AG04449 (cell line): ENCODE results near the gene PTPN14.

Experiments
- CTCF ChIA-PET: fragments of 350-600 bp; formaldehyde crosslinking; extraction: SDS; loops from one replicate; lab custom pipeline; 2021; ENCODE audit warnings: antibody characterized with exemption; lab: Yijun Ruan, JAX
- POLR2A ChIA-PET: fragments of 400-600, 350-600 bp; formaldehyde crosslinking; extraction: SDS; loops from one replicate; lab custom pipeline; 2020; ENCODE audit warnings: antibody characterized with exemption, inconsistent platforms; lab: Yijun Ruan, JAX
- DNase-seq: peaks from one replicate; pipeline ENCODE4 v3.0.0-alpha.2; 2010; ENCODE audit warnings: low read depth, low spot score
- H3K4me3 ChIP-seq: 2 replicates; pipeline ENCODE4 v1.5.1; 2011; ENCODE audit warnings: low read depth, mild to moderate bottlenecking, control low read depth, low read length
- TF ChIP-seq, protein P1 (sequence below): IDR thresholded peaks from one replicate; pipeline ENCODE4 v1.5.1; 2011; ENCODE audit warnings: mild to moderate bottlenecking, moderate library complexity, low read length, control low read depth, inconsistent platforms; ENCODE audit not compliant: insufficient read depth; ENCODE audit errors: missing control alignments

The PTPN14 gene

DNA sequence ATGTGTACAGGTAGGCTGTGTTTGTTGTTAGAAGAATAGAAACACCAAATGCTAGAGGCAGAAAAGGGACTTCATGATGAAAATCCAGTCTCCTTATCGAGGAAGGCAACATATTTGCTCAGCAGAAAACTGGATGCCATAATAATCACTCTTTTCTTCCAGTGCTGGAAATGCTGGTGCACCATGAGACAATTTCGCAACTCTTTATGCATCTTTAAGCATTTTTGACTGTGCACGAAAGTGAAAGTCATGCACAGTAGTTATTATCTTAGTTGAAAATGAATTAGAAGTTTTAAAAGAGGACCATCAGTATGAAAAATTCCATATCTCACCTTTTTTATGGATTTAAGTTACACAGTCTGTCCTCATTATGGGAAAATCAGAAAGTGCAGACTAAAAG is 241.4 kb downstream of the PTPN14 start:
- H3K4me3 ChIP-seq = no peak overlapping the region
- POLR2A ChIA-PET = no interaction called here
- CTCF ChIA-PET = interaction anchor here (1.0 to 11.5 kb wide), 2 partner anchors 20 to 49 kb away, joined by 3 to 105 read pairs; no protein-coding TSS in a partner anchor
- no peak for DNase-seq
- TF ChIP-seq, protein P1, sequence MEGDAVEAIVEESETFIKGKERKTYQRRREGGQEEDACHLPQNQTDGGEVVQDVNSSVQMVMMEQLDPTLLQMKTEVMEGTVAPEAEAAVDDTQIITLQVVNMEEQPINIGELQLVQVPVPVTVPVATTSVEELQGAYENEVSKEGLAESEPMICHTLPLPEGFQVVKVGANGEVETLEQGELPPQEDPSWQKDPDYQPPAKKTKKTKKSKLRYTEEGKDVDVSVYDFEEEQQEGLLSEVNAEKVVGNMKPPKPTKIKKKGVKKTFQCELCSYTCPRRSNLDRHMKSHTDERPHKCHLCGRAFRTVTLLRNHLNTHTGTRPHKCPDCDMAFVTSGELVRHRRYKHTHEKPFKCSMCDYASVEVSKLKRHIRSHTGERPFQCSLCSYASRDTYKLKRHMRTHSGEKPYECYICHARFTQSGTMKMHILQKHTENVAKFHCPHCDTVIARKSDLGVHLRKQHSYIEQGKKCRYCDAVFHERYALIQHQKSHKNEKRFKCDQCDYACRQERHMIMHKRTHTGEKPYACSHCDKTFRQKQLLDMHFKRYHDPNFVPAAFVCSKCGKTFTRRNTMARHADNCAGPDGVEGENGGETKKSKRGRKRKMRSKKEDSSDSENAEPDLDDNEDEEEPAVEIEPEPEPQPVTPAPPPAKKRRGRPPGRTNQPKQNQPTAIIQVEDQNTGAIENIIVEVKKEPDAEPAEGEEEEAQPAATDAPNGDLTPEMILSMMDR = no peak

DNA sequence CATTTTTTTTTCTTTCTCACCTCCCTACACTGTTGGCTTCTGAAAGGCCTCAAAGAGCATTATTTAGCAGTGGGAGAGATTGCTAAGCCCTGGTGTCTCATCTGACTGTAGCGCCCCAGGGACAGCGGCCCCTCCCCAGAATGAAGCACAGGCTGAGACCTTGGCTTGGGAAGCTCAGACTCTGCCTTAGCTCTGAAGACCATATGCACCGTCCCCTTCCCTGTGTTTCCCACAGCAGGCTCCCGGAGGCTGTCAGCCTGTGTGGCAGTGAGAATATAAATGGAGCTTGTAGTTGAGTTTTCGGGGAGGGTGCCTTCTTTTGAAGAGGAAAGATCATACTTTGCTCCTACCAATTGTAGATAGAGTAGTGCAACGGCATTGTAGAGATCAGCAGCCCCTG is 245.1 kb downstream of the PTPN14 start:
- DNase-seq = no peak
- H3K4me3 ChIP-seq = no peak overlapping the region
- POLR2A ChIA-PET = no interaction called here
- TF ChIP-seq, protein P1 = no peak
- CTCF ChIA-PET = interaction anchor here (0.7 to 11.5 kb wide), 4 partner anchors 19 to 92 kb away, joined by 3 to 105 read pairs (median 8); no protein-coding TSS in a partner anchor

DNA sequence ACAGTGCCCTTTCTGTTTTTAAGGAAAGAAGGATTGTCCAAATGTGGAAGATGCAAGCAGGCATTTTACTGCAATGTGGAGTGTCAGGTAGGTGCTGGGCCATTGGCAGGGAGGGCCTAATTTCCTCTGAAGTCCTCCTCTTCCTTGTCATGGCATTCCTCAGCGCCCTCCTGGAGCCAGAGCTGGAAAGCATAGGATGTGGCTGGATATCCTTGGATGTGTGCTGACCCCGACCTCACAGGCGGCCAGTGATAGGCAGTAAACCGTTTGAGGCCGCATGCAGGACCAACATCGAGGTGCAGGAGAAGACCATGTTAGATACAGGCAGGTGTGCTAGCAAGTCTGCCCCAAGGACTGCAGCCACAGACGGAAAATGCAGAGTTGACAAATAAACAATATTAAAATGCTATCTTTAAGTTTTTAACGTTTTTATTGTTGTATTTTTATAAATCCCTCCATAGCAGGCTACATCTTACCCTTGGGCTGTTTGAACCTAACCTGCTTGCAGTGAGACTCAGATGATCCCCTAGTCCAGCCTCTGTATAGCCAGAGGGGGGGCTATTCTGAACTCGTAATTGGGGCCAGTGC is 246.1 kb downstream of the PTPN14 start:
- CTCF ChIA-PET = interaction anchor here (1.0 to 11.5 kb wide), 5 partner anchors 19 to 91 kb away, joined by 3 to 105 read pairs (median 12); no protein-coding TSS in a partner anchor
- POLR2A ChIA-PET = no interaction called here
- no peak overlapping the region for H3K4me3 ChIP-seq
- TF ChIP-seq, protein P1 = no peak
- DNase-seq = no peak

DNA sequence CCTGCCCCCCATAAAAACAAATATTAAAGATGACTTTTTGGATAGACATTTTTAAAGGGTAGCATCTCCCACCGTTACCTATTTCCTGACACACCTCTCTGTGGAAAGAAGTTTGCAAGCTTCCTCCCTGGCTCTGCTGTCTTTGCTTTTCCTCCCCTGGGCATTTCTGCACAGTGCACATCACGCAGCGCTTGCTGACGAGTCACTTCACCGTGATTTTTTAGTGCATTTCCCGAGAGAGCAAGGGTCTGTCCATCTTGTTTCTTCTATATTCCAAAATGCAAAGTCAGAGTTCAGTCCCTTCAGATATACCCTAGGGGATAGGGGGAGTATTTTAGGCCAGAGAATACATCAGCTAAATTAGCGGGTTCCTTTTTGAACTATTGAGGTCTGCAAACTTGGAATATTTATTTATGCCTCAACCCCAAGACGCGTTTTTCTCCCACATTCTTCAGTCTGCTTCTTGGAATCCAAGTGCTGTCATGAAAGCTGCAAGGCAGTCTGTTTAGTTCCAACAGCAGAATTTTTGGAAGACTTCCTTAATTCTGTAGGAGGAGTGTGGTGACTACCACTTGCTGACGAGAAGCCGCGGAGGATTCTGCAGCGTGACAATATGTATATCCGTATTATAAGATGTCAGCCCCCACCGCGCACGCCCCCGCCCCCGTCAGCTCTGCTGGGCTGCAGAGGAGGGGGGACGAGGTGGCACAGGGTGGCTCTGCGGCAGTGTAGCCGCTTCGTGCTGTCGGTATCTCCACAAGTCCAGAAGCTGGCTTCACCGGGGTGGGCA is 248.1 kb downstream of the PTPN14 start:
- TF ChIP-seq, protein P1 = no peak
- CTCF ChIA-PET = interaction anchor here (0.9 to 11.5 kb wide), 6 partner anchors 8 to 89 kb away, joined by 3 to 105 read pairs (median 6); no protein-coding TSS in a partner anchor
- POLR2A ChIA-PET = no interaction called here
- no peak for DNase-seq
- no peak overlapping the region for H3K4me3 ChIP-seq

- H3K4me3 ChIP-seq = no peak overlapping the region
- POLR2A ChIA-PET = no interaction called here
- CTCF ChIA-PET = interaction anchor here (7.0 to 11.5 kb wide), 2 partner anchors 29 to 40 kb away, joined by 42 to 105 read pairs; no protein-coding TSS in a partner anchor
- DNase-seq = no peak
- TF ChIP-seq, protein P1 = no peak
Measured at GRCh38 chr1:214301526-214301925, 249.9 kb downstream of the PTPN14 start.
